T-helper 9 cell (primary cell): ENCODE measurements around the gene GJD3.
"Not testable (repeated sequence)": the region's sequence is repeated elsewhere in the genome, so short reads cannot be mapped to it uniquely, and the experiment has no call there.

ENCODE experiments used
- DNase-seq: peaks from one replicate; pipeline ENCODE4 v3.0.0-alpha.2; 2020
- total RNA-seq, 2 donors: gene quantifications; one replicate each; lab custom pipeline; 2026; lab: John Stamatoyannopoulos, UW

The GJD3 gene
- 0 to 0.24 reads per million in 2 donors for total RNA-seq

- no peak for DNase-seq
These were observed at the start of gene GJD3 for GRCh38 chr17:40364121-40364861. Gene GJD3 (minus strand): TSS chr17:40364737. CDS start chr17:40363815, 922 bp downstream.

- DNase-seq: not testable (repeated sequence)
These were observed 49.8 kb upstream of the GJD3 start for GRCh38 chr17:40414312-40414711.

GRCh38 chr17:40412880-40413279 is 48.3 kb upstream of the GJD3 start:
- no peak for DNase-seq

GRCh38 chr17:40411821-40412220 is 47.3 kb upstream of the GJD3 start:
- DNase-seq: no peak

- DNase-seq: no peak
These were observed 45.5 kb upstream of the GJD3 start for GRCh38 chr17:40410082-40410481.

GRCh38 chr17:40409540-40409939 is 45.0 kb upstream of the GJD3 start:
- DNase-seq: not testable (repeated sequence)

- DNase-seq: no peak
These were observed 42.9 kb upstream of the GJD3 start for GRCh38 chr17:40407460-40407859.

- no peak for DNase-seq
These were observed 39.5 kb upstream of the GJD3 start for GRCh38 chr17:40404003-40404402.

GRCh38 chr17:40402668-40403067 is 38.1 kb upstream of the GJD3 start:
- DNase-seq: no peak

- no peak for DNase-seq
These were observed 34.6 kb upstream of the GJD3 start for GRCh38 chr17:40399185-40399584.

- DNase-seq: not testable (repeated sequence)
These were observed 22.0 kb upstream of the GJD3 start for GRCh38 chr17:40386555-40386954.

- no peak for DNase-seq
These were observed 17.7 kb upstream of the GJD3 start for GRCh38 chr17:40382251-40382650.

GRCh38 chr17:40378966-40379365 is 14.4 kb upstream of the GJD3 start:
- DNase-seq: no peak

- no peak for DNase-seq
These were observed 13.3 kb upstream of the GJD3 start for GRCh38 chr17:40377832-40378231.

GRCh38 chr17:40376541-40376940 is 12.0 kb upstream of the GJD3 start:
- DNase-seq: not testable (repeated sequence)

- not testable (repeated sequence) for DNase-seq
These were observed 11.2 kb upstream of the GJD3 start for GRCh38 chr17:40375786-40376185.

- no peak for DNase-seq
These were observed 10.4 kb upstream of the GJD3 start for GRCh38 chr17:40374821-40375498.

- no peak for DNase-seq
These were observed 9.5 kb upstream of the GJD3 start for GRCh38 chr17:40373999-40374398.

- DNase-seq: no peak
These were observed 8.8 kb upstream of the GJD3 start for GRCh38 chr17:40373324-40373723.

- DNase-seq: not testable (repeated sequence)
These were observed 8.1 kb upstream of the GJD3 start for GRCh38 chr17:40372644-40373043.

- DNase-seq: no peak
These were observed 7.5 kb upstream of the GJD3 start for GRCh38 chr17:40372031-40372430.

GRCh38 chr17:40371261-40371929 is 6.9 kb upstream of the GJD3 start:
- DNase-seq: no peak

- DNase-seq: no peak
These were observed 5.4 kb upstream of the GJD3 start for GRCh38 chr17:40369923-40370322.

- not testable (repeated sequence) for DNase-seq
These were observed 3.2 kb upstream of the GJD3 start for GRCh38 chr17:40367728-40368127.
